ENCODE data around the gene C1RL. TPM values are rescaled to one million over a fixed set of nuclear protein-coding genes. Genes with fewer than 3 reads are reported as not detected.

Gene C1RL
- total and polyA plus RNA-seq, 2 of the 4 experiments (the other 2 are of a cell fraction), result 9.1 to 12.3 TPM

DNA sequence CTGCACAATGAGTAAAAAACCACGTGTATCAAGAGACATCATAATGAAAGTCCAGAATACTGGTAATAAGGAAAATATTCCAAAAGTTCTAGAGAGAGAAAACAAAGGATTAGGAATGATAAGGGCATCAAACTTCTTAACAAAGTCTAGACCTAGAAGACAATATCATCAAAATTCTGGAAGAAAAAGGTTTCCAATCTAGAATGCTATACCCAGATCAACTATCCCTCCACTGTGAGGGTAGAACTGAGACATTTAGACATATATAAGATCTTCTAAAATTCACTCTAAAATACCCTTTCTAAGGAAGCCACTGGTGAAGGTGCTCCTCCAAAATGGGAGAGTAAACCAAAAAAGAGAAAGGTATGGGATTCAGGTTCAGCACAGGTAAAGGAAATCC, 2.9 kb downstream of the C1RL start:
- no peak overlapping the region for H3K4me3 ChIP-seq (ENCODE audit: insufficient read depth, low read depth, low read length)
- in situ Hi-C loops (cut with MboI; ENCODE audit: low sequenced_read_pairs), result no loop called here
- intact Hi-C loops (cut with micrococcal nuclease), result no loop called here
- H3K18ac ChIP-seq (ENCODE audit: low read depth, low read length), result no peak overlapping the region
- no TSS peak for BruUV-seq (replicated peaks)
- H4K91ac ChIP-seq (ENCODE audit: insufficient read depth, low read depth, low read length), result no peak overlapping the region
- WGBS, 2 experiments (ENCODE audit: extremely low coverage in 2 of 2, insufficient read length in 1 of 2), result no CpG with 5 or more reads among the region's 1 CpG
- H3K4ac ChIP-seq (ENCODE audit: low read depth, low read length), result no peak overlapping the region
- no peak for ATAC-seq (ENCODE audit: low read depth)
- H3K14ac ChIP-seq (replicated peaks; ENCODE audit: low read depth, low read length), result no peak overlapping the region
- H3K9me3 ChIP-seq (ENCODE audit: control insufficient read depth, insufficient read depth, low read length), result no peaks in the 10 kb centered on the region
- no peak overlapping the region for H2AFZ ChIP-seq (replicated peaks; ENCODE audit: low read length, poor library complexity)
- no peak overlapping the region for H3K23ac ChIP-seq (ENCODE audit: low read depth, low read length)
- H3K56ac ChIP-seq (ENCODE audit: extremely low read depth, insufficient read depth, low read length), result no peak overlapping the region
- H3K79me1 ChIP-seq (ENCODE audit: low read depth in 1 of 2, low read length in 2 of 2), result peaks cover 33 to 61% of the 10 kb centered on the region in 2 experiments
- dilution Hi-C loops (cut with HindIII; ENCODE audit: low sequenced_read_pairs, unreplicated experiment), result no loop called here
- no peak for DNase-seq
- peaks cover 18% of the 10 kb centered on the region for H3K36me3 ChIP-seq (ENCODE audit: control insufficient read depth, insufficient read depth, low read length)
- ChIA-PET POLR2A (ENCODE audit: unreplicated experiment) (no interaction called here), CTCF (no interaction called here)
- H2BK120ac ChIP-seq (ENCODE audit: low read depth, low read length), result no peak overlapping the region
- H3K4me1 ChIP-seq (ENCODE audit: control insufficient read depth, insufficient read depth, low read length), result peaks cover 9% of the 10 kb centered on the region; the same call in 1 of the 2 replicates
- H2AK9ac ChIP-seq (replicated peaks; ENCODE audit: low read depth, low read length, poor library complexity), result no peak overlapping the region
- no peak overlapping the region for H3K4me2 ChIP-seq (ENCODE audit: low read depth, low read length)
- H3K9me1 ChIP-seq (ENCODE audit: insufficient read depth, low read length), result peaks cover 9% of the 10 kb centered on the region; the same call in 1 of the 2 replicates
- H2BK20ac ChIP-seq (ENCODE audit: low read depth, low read length), result no peak overlapping the region
- no peak overlapping the region for H4K5ac ChIP-seq (ENCODE audit: low read depth, low read length)
- no peak overlapping the region for H3K9ac ChIP-seq (ENCODE audit: low read depth, low read length)
- no peak overlapping the region for H4K8ac ChIP-seq (ENCODE audit: low read depth in 2 of 2, low read length in 2 of 2)
- H2BK15ac ChIP-seq (ENCODE audit: low read depth, low read length), result no peak overlapping the region
- H4K20me1 ChIP-seq (ENCODE audit: insufficient read depth, low read length), result peaks cover 4% of the 10 kb centered on the region
- no peaks in the 10 kb centered on the region for H3K27me3 ChIP-seq (ENCODE audit: control insufficient read depth, insufficient read depth, low read length)
- H2AK5ac ChIP-seq (ENCODE audit: low read depth, low read length), result no peak overlapping the region
- H3K27ac ChIP-seq (ENCODE audit: insufficient read depth, low read length), result no peak overlapping the region
- TF ChIP-seq SMC3 (IDR thresholded peaks at IDR 0.05; ENCODE audit: low read depth, low read length) (no peak), MAFK (IDR thresholded peaks at IDR 0.05; ENCODE audit: low read depth, low read length) (no peak), CEBPB (IDR thresholded peaks at IDR 0.05; ENCODE audit: low read depth, low read length) (no peak), RAD21 (IDR thresholded peaks at IDR 0.05; ENCODE audit: low read length) (no peak), NFE2L2 (IDR thresholded peaks at IDR 0.05; ENCODE audit: low read depth, low read length) (no peak), CHD1 (IDR thresholded peaks at IDR 0.05; ENCODE audit: low read depth, low read length) (no peak), MAZ (IDR thresholded peaks at IDR 0.05; ENCODE audit: borderline replicate concordance, low read depth, low read length) (no peak)
- TF ChIP-seq, protein P1, sequence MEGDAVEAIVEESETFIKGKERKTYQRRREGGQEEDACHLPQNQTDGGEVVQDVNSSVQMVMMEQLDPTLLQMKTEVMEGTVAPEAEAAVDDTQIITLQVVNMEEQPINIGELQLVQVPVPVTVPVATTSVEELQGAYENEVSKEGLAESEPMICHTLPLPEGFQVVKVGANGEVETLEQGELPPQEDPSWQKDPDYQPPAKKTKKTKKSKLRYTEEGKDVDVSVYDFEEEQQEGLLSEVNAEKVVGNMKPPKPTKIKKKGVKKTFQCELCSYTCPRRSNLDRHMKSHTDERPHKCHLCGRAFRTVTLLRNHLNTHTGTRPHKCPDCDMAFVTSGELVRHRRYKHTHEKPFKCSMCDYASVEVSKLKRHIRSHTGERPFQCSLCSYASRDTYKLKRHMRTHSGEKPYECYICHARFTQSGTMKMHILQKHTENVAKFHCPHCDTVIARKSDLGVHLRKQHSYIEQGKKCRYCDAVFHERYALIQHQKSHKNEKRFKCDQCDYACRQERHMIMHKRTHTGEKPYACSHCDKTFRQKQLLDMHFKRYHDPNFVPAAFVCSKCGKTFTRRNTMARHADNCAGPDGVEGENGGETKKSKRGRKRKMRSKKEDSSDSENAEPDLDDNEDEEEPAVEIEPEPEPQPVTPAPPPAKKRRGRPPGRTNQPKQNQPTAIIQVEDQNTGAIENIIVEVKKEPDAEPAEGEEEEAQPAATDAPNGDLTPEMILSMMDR (conservative IDR thresholded peaks at IDR 0.05; ENCODE audit: low read depth, low read length), result no peak
- no peak overlapping the region for H2BK5ac ChIP-seq (ENCODE audit: low read depth, low read length, poor library complexity, severe bottlenecking)

Data from IMR-90 (cell line).